H1 (cell line): Measurements from ENCODE around the gene SH3GL1. TPM values are rescaled to one million over a fixed set of nuclear protein-coding genes. Genes with fewer than 3 reads are reported as not detected.

Source experiments
- PHF8 ChIP-seq: fragments of 200-600 bp; sonication (generic); conservative IDR thresholded peaks from 2 replicates; pipeline ENCODE4 v1.7.1; 2012; ENCODE audit warnings: low read depth, mild to moderate bottlenecking, inconsistent platforms, low read length, moderate library complexity
- polyA plus RNA-seq, 7 experiments: library from polyadenylated mRNA; depleted of rRNA in 3 of 7; stranded (reverse) in 5 of 7; unstranded in 2 of 7; fragments of >200 nt in 5 of 7; fragments of 200-250 nt in 2 of 7; gene quantifications; 1 replicate in 5 of 7; 2 replicates in 1 of 7; 4 replicates in 1 of 7; pipeline versions ENCODE4 v1.2.1 to v1.2.3, GENCODE V29; 2011 to 2013; ENCODE audit warnings: missing spikeins in 2 of 7, mixed read lengths in 2 of 7
- total RNA-seq: library from RNA; stranded (reverse); fragmentation: NEBNext Ultra II Directional; extraction: Animal tissue kit (Norgen Biotek cat#: 25700); gene quantifications from 2 replicates; pipeline ENCODE4 v1.2.1, GENCODE V29; 2021

Gene SH3GL1
- total and polyA plus RNA-seq, 2 of the 8 experiments (the other 6 are each of a cell fraction or from before 2014, with no cell fraction given): 81.5 to 102 TPM

- TF ChIP-seq PHF8: no peak
- TF ChIP-seq, all 59 proteins: peak for 0
Observed at GRCh38 chr19:4373013-4373367, 27.4 kb downstream of the SH3GL1 start (continued).
